Measurements from ENCODE around the gene TMEM231.

The TMEM231 gene

GRCh38 chr16:75495076-75495674, 60.9 kb downstream of the TMEM231 start, which contains the start of gene CHST6:
TSS of gene CHST6 (minus strand) at chr16:75495441. CDS start at chr16:75479828, 15,613 bp downstream.
- no peaks in the 10 kb centered on the region for H3K9me3 Mint-ChIP-seq
- H3K36me3 Mint-ChIP-seq (ENCODE audit: low read depth), result no peaks in the 10 kb centered on the region
- no peak within 1 kb of the TSS for H3K27ac Mint-ChIP-seq
- H3K27me3 Mint-ChIP-seq, result peaks cover 34% of the 10 kb centered on the region
- H3K4me3 Mint-ChIP-seq, result peak within 1 kb of the TSS; percentile 62
- H3K4me1 Mint-ChIP-seq (ENCODE audit: low read depth), result peaks cover 8% of the 10 kb centered on the region

DNA sequence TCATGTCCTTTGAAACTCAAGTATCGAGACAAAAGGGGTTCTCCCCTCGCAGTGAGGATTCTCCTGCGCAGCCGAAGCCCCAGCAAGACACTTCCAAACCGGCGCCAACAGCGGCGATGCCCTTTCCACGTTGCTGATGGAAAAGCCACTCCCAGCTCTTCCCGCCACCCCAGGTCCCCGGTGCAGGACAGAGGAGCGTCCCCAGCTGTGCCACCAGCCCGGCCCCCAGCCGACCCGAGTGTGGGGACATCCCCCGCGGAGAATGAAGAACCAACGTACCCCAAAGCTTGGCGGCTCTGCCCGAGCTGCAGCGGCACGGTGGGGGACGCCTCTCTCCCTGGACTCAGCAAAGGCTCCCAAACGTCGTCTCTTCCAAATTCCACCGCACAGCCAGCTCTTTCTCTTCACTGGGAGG, 61.4 kb downstream of the TMEM231 start:
- Mint-ChIP-seq H3K9me3 (no peaks in the 10 kb centered on the region), H3K27ac (no peak overlapping the region), H3K4me3 (peak overlapping the region; percentile 62), H3K4me1 (ENCODE audit: low read depth) (peaks cover 8% of the 10 kb centered on the region), H3K27me3 (peaks cover 34% of the 10 kb centered on the region), H3K36me3 (ENCODE audit: low read depth) (no peaks in the 10 kb centered on the region)

- H3K4me3 Mint-ChIP-seq, result no peak overlapping the region
- no peak overlapping the region for H3K27ac Mint-ChIP-seq
- H3K27me3 Mint-ChIP-seq, result peaks cover 34% of the 10 kb centered on the region
- H3K4me1 Mint-ChIP-seq (ENCODE audit: low read depth), result peaks cover 8% of the 10 kb centered on the region
- no peaks in the 10 kb centered on the region for H3K36me3 Mint-ChIP-seq (ENCODE audit: low read depth)
- no peaks in the 10 kb centered on the region for H3K9me3 Mint-ChIP-seq
Measured at GRCh38 chr16:75494184-75494583, 61.9 kb downstream of the TMEM231 start.

DNA sequence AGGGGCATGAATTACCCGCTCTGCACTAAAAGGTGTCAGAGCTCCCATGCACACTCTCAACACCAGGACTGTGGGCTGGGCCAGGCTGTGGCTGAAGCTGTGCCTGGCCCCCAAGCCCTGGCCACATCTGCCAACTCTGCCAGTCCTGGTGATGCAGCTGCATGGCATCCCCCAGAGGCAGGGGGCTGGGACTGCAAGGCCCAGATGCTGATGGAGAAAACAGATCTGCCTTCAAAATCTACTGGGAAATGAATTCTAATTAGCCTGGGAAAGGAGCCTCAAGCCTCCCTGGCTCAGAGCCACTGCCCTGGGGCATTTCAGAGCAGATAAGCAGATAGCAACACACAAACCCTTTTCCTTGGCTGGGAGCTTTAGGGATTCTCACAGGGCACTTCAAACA, 64.2 kb downstream of the TMEM231 start:
- H3K36me3 Mint-ChIP-seq (ENCODE audit: low read depth), result no peaks in the 10 kb centered on the region
- no peak overlapping the region for H3K4me3 Mint-ChIP-seq
- H3K4me1 Mint-ChIP-seq (ENCODE audit: low read depth), result peaks cover 8% of the 10 kb centered on the region
- no peaks in the 10 kb centered on the region for H3K9me3 Mint-ChIP-seq
- peaks cover 27% of the 10 kb centered on the region for H3K27me3 Mint-ChIP-seq
- H3K27ac Mint-ChIP-seq, result no peak overlapping the region

DNA sequence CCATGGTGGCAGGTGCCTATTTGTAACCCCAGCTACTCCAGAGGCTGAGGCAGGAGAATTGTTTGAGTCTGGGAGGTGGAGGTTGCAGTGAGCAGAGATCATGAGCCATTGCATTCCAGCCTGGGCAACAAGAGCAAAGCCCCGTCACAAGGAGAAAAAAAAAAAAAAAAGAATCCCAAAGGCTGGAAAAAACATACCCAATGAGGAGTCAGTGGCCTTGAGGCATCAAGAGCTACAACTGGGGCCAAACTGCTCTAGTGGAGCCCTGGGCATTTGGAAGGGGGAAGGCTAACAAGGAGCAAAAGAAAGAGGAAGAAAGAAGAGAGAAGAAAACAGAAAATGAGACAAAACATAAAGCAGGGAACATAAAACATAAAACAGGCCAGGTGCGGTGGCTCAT, 67.7 kb downstream of the TMEM231 start:
- peaks cover 9% of the 10 kb centered on the region for H3K27me3 Mint-ChIP-seq
- no peak overlapping the region for H3K27ac Mint-ChIP-seq
- no peaks in the 10 kb centered on the region for H3K9me3 Mint-ChIP-seq

More for the DNA sequence above, 67.7 kb downstream of the TMEM231 start:
- no peak overlapping the region for H3K4me3 Mint-ChIP-seq
- no peaks in the 10 kb centered on the region for H3K4me1 Mint-ChIP-seq (ENCODE audit: low read depth)
- H3K36me3 Mint-ChIP-seq (ENCODE audit: low read depth), result no peaks in the 10 kb centered on the region
